HG03060 (cell line): ENCODE measurements around the gene PIM3.

Source experiments
- ATAC-seq: cut with Tn5 transposase; IDR thresholded peaks from one replicate; pipeline ENCODE4 v1.9.1; 2021; ENCODE audit warnings: low read depth, moderate number of reproducible peaks; ENCODE audit not compliant: unreplicated experiment

The PIM3 gene

DNA sequence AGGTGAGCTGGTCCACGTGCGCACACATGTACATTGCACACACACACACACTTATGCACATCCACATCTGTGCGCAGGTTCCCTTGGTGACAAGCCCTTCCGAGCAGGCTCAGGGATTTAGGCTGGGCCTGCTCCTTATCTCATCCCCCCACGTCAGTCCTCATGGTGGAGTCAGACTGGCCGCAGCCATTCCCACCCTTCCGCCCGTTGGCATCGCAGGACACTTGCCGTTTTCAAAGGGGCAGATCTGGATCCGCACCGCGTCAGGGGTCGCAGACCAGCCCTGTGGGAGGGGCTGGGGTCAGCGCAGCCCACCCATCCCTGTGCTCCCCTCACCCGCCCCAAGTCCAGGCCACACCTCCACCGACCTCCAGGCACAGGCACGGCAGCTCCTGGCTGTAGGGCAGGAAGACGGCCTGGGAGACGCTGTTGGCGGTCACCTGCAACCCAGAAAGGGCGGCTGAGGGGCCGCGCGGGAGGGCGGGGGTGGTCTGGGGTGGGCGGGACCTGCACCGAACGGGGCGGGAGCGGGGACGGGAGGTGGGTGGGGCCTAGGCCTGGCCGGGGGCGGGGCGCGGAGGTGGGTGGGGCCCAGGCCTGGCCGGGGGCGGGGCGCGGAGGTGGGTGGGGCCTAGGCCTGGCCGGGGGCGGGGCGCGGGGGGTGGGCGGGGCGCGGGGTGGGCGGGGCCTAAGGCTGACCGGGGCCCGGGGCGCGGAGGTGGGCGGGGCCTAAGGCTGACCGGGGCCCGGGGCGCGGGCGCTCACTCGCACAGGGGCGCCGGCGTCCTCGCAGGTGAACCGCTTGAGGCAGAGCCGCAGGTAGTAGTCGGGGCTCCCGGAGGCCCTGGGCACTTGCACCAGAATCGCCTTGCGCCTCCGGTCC is 38.7 kb downstream of the PIM3 start:
- no peak for ATAC-seq

DNA sequence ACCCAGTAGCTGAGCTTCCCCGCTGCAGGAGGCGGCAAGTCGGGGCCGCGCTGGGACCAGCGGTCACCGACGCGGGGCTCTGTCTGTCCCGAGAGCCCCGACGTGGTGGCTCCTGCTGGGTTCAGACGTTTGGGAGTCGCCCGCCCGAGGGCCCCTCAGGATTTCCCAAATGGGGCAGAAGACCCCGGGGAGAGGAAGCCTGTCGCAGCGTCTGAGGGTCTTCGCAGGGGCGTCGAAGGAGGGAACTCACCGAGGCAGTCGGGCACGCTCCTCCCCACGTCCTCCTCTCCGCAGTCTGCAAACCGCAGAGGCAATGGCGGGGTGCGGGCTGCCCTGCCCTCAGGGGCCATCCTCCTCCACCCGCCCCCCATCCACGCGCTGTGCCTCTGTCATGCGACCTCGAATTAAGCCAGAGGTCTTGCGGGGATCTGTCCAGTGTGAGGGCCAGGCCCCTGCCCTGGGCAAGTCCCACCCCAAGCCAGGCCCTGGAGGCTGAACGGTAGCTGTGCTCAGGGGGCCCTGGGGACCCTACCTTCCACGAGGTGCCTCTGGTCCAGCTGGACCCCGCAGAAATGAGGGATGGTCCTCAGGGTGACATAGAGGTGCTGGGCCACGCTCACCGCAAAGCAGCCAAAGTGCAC is 39.5 kb downstream of the PIM3 start:
- ATAC-seq, result no peak

DNA sequence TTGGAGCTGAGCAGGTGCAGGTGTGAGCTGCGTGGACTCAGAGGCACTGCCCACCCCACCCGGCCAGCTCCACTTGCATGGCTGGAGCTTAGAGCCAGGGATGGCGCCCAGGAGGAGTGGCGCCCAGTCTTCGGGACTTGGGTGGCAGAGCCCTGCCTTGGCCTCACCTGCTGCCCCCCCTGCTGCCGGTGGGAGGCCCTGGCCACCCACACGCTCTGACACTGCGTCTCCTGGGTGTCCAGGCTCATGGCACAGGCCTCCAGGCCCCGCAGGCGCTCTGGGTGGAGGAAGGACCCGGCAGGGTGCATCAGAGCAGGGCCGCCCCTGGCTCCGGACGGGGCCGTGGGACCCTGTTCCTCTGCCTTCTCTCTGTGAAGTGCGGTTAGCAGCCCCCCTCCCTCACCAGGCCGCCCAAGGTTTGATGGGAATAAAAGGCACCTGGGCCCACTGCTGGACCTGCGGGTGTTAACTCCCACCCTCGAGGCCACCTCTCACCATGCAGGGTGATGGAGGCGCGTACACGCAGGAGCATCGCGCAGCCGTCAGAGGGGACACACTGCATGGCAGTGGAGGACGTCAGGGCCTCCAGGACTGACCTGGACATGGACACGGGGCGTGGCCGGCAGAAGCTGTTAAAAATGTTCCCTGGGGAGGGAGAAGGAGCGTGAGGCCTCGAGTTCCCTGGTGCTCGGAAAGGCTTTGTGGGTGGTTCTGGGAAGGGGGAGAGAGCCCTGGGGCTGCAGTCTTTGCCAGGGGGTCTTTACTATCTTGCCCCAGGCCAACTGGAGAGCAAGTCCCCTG is 40.2 kb downstream of the PIM3 start:
- no peak for ATAC-seq

DNA sequence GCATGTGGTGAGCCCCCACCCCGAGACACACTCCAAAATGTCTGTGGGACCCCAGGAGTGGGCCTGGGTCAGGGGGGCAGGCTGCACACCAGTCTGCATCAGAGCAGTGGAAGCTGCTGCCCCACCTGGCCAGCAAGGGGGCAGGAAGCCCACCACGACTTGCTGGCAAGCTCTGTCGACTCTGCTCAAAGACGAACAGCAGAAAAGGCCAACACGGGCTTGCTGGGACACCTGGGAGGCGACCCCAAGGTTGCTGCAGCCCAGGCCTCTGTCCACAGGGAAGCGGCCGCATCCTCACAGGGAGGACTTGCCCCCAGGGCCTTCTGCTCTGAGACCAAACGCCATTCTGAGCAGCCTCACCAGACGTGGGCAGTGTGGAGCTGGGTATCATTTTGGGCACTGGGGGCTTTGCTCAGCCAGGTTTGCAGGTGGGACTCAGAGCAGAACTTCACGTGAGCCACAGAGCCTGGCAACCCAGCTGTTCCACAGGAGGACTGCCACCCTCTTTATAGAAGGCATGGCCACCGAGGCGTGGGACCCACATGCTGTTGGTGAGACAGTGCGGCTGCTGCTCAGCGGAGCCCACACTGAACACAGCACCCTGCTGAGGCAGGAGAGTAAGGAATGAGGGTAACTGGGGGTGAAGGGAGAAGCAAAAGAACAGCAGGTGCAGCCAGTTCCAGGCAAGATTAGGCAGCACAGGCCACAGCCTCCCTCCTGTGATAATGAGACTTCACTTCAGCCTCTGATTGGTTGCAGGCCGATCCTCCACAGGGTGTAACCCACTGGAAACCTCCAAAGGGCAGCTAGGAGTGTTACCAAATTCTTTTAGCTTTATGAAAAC is 41.0 kb downstream of the PIM3 start:
- no peak for ATAC-seq

DNA sequence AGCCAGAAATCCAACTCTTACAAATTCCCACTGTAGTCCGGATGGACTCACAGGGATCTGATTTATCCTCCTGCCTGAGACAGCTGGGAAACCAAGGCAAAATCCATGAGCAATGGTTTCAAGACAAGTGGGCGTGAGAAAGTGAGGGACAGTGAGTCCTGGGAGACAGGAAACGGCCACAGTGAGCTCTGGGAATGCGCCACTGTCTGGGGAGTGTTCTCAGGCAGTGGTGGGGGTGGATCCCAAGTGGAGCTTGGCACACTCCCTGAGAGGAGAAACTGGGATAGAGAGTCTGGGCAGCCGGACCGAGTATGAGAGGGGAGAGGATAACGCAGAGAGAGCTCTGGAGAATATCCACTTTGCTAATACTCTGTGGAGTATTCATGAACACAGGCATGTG is 42.2 kb downstream of the PIM3 start:
- no peak for ATAC-seq

DNA sequence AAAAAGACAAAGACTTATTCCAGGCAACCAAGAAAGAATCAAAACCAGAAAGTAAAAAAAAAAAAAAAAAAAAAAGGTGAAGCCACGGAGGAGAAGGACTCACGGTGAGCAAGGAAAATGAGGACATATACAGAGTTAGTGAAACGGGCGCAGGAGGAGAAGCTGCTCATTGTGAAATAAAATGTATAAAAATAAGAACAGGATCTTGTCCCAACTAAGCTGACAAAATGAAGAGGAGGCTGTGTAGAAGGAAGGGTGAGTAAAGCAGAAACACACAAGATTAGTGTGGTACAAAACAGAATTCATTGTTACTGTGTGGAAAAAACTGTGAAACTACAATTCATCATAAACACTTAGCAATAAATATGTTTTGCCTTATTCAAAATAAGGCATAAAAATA is 44.3 kb downstream of the PIM3 start:
- ATAC-seq, result no peak

DNA sequence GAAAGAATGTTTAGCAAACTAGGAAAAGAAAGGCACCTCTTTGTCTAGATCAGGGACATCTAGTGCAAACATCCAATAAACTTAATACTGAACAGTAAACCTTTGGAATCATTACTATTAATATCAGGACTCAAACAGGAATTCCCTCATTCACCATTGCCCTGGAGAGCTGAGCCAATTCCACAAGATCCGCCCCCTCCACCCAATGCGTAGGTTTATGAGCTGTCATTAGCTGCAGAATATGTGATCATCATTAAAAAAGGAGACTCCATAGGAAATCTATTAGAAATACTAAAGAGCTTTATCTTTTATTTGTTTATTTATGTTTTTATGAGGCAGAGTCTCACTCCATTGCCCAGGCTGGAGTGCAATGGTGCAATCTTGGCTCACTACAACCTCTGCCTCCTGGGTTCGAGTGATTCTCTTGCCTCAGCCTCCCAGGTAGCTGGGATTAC is 46.5 kb downstream of the PIM3 start:
- no peak for ATAC-seq

DNA sequence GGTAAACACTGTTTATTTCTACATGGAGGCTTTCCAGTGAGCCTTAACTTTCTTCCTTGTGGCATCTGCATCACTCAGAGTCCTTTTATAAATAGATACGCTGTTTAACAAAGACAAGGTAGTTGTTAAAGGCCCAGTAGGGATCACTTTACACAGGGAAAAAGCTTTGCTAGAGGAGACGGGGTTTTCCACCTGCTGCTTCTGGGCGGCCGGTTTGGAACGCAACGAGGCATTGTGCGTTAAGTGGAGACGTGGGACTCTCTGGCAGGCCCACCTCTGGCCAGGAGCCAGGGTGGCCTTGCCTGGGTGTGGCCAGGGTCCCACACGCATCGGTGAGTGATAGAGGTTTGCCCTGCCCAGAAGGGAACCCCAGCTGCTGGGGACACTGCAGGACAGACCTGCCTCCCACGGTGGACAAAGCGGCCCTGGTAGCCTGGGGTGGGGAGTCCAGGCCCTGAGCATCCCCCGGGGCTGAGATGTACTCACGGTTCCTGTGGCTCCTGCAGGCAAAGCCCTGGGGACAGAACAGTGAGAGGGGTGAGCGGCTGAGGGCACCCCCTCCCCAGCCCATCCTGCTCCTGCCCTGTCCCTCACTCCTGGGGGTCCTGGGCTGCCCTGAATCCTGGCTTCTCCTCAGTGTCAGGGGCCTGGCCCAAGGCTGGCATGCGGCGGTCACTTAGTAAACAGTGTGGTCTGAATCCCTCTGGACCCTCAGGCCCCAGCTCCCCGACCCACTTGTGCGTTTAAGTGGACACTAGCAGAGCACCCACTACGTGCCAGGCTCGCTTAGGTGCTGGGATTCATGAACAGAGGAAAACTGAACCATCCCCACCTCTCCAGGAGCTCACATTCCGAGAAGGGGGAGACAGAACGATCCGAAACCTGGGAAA is 47.8 kb downstream of the PIM3 start:
- ATAC-seq, result no peak

DNA sequence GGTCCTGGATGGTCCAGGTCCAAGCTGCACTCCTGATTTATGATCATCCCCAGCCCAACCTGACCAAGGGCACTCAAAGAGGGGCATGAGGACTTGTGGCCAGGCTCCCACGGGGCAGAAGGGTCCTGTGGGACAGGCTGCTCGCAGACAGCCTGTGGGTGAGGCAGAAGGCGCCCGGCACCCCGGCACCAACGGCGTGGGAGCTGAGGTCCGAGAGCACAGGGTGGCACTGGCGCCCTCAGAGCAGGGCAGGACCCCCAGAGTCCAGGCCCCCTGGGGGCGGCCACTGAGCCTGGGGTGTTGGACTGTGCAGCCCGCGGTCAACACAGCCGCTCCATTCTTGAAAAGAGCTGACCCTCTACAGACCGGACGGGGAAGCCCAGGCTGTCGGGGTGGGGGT is 48.7 kb downstream of the PIM3 start:
- ATAC-seq, result no peak

DNA sequence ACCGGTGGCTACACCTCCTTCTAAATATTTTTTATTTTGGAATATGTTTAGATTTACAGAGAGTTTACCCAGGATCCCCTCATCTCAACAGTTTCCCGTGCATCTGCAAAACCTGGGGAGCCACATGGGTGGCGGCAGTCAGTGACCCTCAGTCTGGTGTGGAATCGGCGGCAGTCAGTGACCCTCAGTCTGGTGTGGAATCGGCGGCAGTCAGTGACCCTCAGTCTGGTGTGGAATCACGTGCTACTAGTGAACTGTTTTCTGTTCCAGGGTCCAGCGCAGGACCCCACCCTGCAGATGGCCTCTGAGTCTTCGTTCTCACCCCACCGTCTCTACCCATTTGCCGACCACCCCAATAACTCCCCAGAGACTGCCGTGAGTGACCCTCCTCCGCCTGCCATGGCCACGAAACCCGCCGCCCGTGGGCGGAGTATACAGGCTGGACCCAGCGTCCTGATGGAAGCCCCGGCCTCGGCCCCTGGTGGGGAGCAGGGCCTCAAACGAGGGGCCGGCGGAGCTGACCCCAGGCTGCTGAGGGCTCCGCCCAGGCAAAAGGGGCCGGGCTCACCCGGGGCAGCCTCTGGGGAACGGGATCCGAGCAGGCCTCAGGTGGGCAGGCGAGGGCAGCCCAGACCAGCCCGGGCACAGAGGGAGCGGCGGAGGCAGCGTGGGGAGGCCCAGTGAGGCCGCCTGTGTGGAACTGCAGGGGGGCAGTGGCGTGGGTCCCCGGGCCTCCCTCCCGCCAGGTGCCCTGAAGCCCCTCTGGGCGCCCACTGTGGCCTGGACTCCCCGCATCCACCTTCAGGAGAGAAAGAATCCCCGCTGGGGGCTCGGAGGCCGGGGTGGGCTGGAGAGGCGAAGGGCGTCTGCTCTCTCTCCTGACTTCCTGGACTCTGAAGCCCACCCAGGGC is 49.4 kb downstream of the PIM3 start:
- no peak for ATAC-seq

DNA sequence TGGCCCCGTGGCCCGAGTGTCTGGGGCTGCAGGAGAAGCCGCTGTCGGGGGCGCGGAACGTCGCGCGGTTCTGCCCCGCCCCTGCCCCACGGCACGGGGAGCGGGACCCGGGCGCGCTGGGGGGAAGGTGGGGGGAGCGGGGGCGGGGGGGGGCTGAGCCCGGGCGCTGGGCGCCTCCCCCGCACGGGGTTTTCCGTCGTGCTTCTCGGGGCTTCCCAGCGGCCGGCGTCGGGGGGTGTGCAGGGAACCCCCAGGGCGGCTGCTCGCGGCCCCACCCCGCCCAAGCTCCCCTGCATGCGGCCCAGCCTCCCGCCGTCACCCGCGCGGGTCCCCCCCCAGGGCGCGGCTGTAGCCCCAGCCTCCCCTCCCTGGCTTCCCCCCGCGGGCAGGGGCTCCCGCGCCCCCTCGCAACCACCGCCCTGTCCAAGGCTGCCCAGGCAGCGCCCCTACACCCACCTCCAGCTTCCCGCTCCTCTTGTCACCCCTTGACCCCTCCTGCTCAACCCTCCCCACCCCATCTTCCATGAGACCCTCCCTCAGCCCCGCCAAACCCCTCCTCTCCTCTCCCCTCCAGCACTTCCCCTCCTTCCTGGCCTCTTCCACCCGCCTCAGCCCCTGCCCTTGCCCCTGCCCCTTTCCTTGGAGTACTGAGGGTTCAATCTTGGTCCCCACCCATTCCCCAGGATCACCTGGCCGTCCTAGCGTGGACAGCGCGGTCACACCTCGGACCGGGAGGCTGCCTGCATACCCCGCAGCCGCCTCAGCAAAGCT is 50.3 kb downstream of the PIM3 start:
- no peak for ATAC-seq

DNA sequence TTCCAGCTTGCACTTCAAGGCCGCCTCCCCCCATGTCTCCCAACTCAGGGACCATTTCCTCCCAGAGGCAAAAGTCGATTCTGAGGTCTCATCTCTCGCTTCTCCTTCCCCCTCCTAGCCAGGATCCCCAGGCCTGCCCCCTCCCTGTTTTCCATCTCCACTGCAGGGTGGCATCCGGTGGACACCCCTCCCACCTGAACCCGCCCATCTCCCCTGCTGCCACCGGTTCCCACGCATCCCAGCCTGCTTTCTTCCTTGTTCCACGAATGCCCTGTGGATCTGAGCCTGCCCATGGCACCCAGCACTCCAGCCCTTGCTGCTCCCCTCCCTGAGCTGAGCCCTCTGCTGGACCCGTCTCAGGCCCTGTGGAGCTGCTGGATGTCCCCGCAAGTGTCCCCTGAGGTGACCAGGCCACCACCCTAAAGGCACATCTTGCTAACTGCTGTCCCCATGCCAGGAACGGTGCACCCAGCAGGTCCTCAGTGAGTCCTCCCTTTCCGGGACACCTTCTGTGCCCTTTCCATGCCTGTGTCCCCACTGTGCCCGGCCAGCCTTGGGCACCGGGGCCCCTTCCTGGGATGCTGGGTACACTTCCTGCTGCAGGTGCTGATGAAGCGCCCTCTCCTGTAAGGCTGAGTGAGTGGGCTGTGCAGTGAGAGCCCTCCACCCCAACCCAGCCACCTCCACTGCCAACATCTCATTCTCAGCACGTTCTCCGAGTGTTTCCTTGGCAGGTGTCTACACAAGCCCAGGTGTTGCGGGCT is 51.1 kb downstream of the PIM3 start:
- ATAC-seq, result no peak

DNA sequence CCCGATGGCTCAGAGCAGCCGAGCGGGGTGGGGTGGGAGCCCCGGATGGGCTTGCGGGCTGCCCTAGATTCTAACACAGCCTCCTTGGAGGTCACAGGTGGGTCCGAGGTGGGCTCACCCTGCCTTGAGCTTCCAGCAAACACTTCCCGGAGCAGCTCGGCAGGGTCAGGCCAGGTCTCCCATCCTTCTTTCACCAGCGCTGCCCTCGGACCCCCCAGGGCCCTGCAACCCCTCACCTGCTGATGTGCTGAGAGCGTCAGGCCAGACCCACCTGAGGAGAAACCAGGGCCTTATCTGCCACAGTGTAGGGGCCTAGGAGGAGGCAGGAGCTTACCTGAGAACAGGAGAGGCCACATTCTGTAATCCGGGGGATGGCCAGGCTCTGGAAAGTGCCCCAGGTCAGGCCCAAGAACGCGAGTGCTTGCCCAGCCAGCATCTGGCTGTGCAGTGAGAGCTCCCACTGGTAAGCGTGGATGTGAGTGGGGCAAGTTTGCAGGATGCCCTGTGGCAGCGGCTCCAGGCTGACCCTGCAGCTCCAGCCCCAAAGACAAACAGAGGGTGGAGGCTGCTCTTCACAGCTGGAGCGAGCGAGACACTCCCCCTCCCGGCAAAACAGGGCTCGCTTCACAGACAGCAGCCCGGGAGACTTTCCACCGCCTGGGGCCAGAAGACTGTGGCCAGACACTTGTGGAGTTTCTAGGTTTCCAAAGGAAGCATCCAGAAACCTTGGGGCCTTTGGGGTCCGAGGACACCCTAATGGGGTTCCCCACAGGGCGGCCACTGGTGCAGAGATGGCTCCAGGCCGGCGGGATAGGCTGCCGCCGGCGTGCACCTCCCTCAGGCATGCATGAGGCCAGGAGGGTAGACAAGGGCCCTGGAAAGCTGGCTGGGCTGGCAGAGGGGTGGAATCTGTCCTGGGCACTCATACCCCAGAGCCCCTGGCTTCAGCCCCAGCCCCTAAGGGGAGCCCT is 51.9 kb downstream of the PIM3 start, which contains the start of gene IL17REL:
Gene IL17REL (minus strand): TSS at position 555 of the 971 bp plus-strand sequence. CDS start 119 bp downstream, at position 436.
- no peak for ATAC-seq
